ENCODE data around the gene GADD45GIP1. TPM values are rescaled to one million over a fixed set of nuclear protein-coding genes. Genes with fewer than 3 reads are reported as not detected.
"Not testable (repeated sequence)": the region's sequence is repeated elsewhere in the genome, so short reads cannot be mapped to it uniquely, and the experiment has no call there.

Gene GADD45GIP1
- total RNA-seq, 1 donor from 2014 or later, result 31.4 TPM

GRCh38 chr19:12984143-12984627, 27.2 kb upstream of the GADD45GIP1 start:
- Histone ChIP-seq H3K4me1 (peaks cover 24% of the 10 kb centered on the region), H3K27ac (replicated peaks) (no peak overlapping the region), H3K36me3 (no peaks in the 10 kb centered on the region), H3K27me3 (ENCODE audit: low read depth) (no peaks in the 10 kb centered on the region), H3K4me3 (no peak overlapping the region), H3K9me3 (replicated peaks) (no peaks in the 10 kb centered on the region)
- no peak for DNase-seq
- no peak for TF ChIP-seq CTCF (IDR thresholded peaks at IDR 0.05; ENCODE audit: borderline replicate concordance)
- intact Hi-C loops (cut with micrococcal nuclease), result loop anchor here (5.0 kb wide), 1 partner anchor 108 kb away; no protein-coding TSS in a partner anchor

DNA sequence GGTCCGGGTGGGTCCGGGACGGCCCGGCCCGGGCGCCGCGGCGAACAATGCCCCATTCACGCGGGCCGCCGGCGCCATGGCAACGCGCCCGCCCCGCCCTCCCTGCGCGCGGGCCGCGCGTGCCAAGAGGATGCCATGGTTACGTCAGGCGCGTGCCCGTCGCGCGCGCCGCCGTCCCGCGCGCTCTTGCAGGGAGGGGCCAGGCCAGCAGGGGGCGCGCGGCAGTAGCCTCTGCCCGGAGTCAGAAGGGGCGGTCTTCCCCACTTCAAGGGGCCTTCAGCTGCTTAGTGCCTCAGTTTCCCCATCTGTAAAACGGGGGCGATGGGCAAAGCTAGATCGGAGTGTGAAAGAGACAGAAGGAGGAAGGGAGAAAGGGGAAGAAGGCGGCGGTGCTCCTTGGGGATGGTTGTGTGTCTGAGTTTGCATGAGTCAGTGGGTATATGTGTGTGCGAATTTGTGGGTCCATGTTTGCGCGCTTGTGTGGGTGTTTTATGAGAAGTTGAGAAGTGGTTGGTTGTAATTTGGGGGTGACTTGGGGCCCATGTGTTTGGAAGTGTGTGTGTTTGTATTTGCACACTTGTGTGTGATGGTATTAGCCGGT, 26.6 kb upstream of the GADD45GIP1 start:
- Histone ChIP-seq H3K4me1 (peaks cover 24% of the 10 kb centered on the region), H3K27me3 (ENCODE audit: low read depth) (no peaks in the 10 kb centered on the region), H3K9me3 (replicated peaks) (no peaks in the 10 kb centered on the region), H3K4me3 (peak overlapping the region; percentile 58), H3K36me3 (no peaks in the 10 kb centered on the region), H3K27ac (replicated peaks) (no peak overlapping the region)
- TF ChIP-seq CTCF (IDR thresholded peaks at IDR 0.05; ENCODE audit: borderline replicate concordance), result peak; percentile 97
- peak; percentile 80 for DNase-seq
- intact Hi-C loops (cut with micrococcal nuclease), result loop anchor here (5.0 kb wide), 1 partner anchor 109 kb away; no protein-coding TSS in a partner anchor

- no peak for DNase-seq
- Histone ChIP-seq H3K27ac (replicated peaks) (no peak overlapping the region), H3K27me3 (ENCODE audit: low read depth) (no peaks in the 10 kb centered on the region), H3K36me3 (no peaks in the 10 kb centered on the region), H3K4me1 (peaks cover 24% of the 10 kb centered on the region), H3K4me3 (peak overlapping the region; percentile 58), H3K9me3 (replicated peaks) (no peaks in the 10 kb centered on the region)
- TF ChIP-seq CTCF (IDR thresholded peaks at IDR 0.05; ENCODE audit: borderline replicate concordance), result no peak
- intact Hi-C loops (cut with micrococcal nuclease), result loop anchor here (5.0 kb wide), 1 partner anchor 109 kb away; no protein-coding TSS in a partner anchor
Measured at GRCh38 chr19:12983091-12983490, 26.1 kb upstream of the GADD45GIP1 start.

DNA sequence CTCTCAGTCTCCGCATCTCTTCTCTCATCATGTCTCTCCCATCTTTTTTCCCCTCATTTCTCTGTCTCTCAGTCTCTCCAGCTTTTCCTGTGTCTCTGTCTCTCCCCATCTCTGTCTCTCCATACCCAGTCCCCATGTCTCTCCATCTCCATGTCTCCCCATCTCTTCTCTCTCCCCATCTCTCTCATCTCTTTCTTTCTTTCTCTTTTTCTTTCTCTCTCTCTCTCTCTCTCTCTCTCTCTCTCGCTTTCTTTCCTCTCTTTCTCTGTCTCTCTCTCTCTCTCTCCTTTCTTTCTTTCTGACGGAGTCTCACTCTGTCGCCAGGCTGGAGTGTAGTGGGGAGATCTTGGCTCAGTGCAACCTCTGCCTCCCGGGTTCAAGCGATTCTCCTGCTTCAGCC, 25.6 kb upstream of the GADD45GIP1 start:
- no peak for TF ChIP-seq CTCF (IDR thresholded peaks at IDR 0.05; ENCODE audit: borderline replicate concordance)
- peaks cover 24% of the 10 kb centered on the region for H3K4me1 ChIP-seq
- no peaks in the 10 kb centered on the region for H3K27me3 ChIP-seq (ENCODE audit: low read depth)
- intact Hi-C loops (cut with micrococcal nuclease), result loop anchor here (5.0 kb wide), 1 partner anchor 110 kb away; no protein-coding TSS in a partner anchor
- no peak overlapping the region for H3K4me3 ChIP-seq
- DNase-seq, result no peak
- no peak overlapping the region for H3K27ac ChIP-seq (replicated peaks)
- H3K36me3 ChIP-seq, result no peaks in the 10 kb centered on the region
- no peaks in the 10 kb centered on the region for H3K9me3 ChIP-seq (replicated peaks)

GRCh38 chr19:12979974-12980373, 23.0 kb upstream of the GADD45GIP1 start:
- no peak for DNase-seq
- peaks cover 22% of the 10 kb centered on the region for H3K4me1 ChIP-seq
- intact Hi-C loops (cut with micrococcal nuclease), result loop anchor here (5.0 to 10.0 kb wide), 2 partner anchors 112 to 285 kb away; no protein-coding TSS in a partner anchor

DNA sequence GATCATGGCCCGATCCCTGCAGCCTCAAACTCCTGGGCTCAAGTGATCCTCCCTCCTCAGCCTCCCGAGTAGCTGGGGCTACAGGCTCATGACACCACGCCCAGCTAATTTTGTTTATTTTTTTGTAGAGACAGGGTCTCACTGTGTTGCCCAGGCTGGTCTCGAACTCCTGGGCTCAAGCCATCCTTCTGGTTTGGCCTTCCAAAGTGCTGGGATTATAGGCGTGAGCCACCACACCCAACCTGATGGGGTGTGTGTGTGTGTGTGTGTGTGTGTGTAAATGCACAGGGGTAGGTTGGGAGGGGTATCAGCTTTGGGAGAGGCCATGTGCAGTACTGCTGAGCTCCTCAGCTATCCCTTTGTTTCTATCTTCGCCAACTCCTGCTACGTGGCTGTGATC, 19.1 kb upstream of the GADD45GIP1 start:
- not testable (repeated sequence) for H3K27ac ChIP-seq (replicated peaks)
- intact Hi-C loops (cut with micrococcal nuclease), result loop anchor here (10.0 kb wide), 1 partner anchor 289 kb away; no protein-coding TSS in a partner anchor

More at GRCh38 chr19:12979974-12980373, 23.0 kb upstream of the GADD45GIP1 start:
- TF ChIP-seq CTCF (IDR thresholded peaks at IDR 0.05; ENCODE audit: borderline replicate concordance), result no peak
- Histone ChIP-seq H3K4me3 (no peak overlapping the region), H3K36me3 (no peaks in the 10 kb centered on the region), H3K27ac (replicated peaks) (no peak overlapping the region), H3K9me3 (replicated peaks) (no peaks in the 10 kb centered on the region), H3K27me3 (ENCODE audit: low read depth) (no peaks in the 10 kb centered on the region)

More for the DNA sequence above, 19.1 kb upstream of the GADD45GIP1 start:
- not testable (repeated sequence) for H3K4me3 ChIP-seq; H3K36me3 ChIP-seq; DNase-seq; H3K4me1 ChIP-seq; H3K9me3 ChIP-seq (replicated peaks); H3K27me3 ChIP-seq (ENCODE audit: low read depth)
